ENCODE data around the gene SLC38A1.
"Not testable (repeated sequence)": the region's sequence is repeated elsewhere in the genome, so short reads cannot be mapped to it uniquely, and the experiment has no call there.

Gene SLC38A1

GRCh38 chr12:46268583-46269428, at the start of gene SLC38A1:
TSS of gene SLC38A1 (minus strand) at chr12:46269043. CDS start at chr12:46239800, 29,243 bp downstream.
- FAIRE-seq, result no peak

GRCh38 chr12:46318037-46318436, 49.2 kb upstream of the SLC38A1 start:
- FAIRE-seq, result no peak

GRCh38 chr12:46304070-46304469, 35.2 kb upstream of the SLC38A1 start:
- no peak for FAIRE-seq

GRCh38 chr12:46303039-46303666, 34.3 kb upstream of the SLC38A1 start:
- no peak for FAIRE-seq

- FAIRE-seq, result no peak
These were observed 32.1 kb upstream of the SLC38A1 start for GRCh38 chr12:46300910-46301309.

GRCh38 chr12:46299851-46300250, 31.0 kb upstream of the SLC38A1 start:
- FAIRE-seq, result no peak

GRCh38 chr12:46298261-46298660, 29.4 kb upstream of the SLC38A1 start:
- no peak for FAIRE-seq

GRCh38 chr12:46296822-46297221, 28.0 kb upstream of the SLC38A1 start:
- FAIRE-seq, result no peak

GRCh38 chr12:46292754-46293402, 24.0 kb upstream of the SLC38A1 start:
- FAIRE-seq, result no peak

- not testable (repeated sequence) for FAIRE-seq
These were observed 23.1 kb upstream of the SLC38A1 start for GRCh38 chr12:46291953-46292352.

- not testable (repeated sequence) for FAIRE-seq
These were observed 16.3 kb upstream of the SLC38A1 start for GRCh38 chr12:46285177-46285576.

GRCh38 chr12:46282829-46283228, 14.0 kb upstream of the SLC38A1 start:
- no peak for FAIRE-seq

- FAIRE-seq, result no peak
These were observed 7.9 kb upstream of the SLC38A1 start for GRCh38 chr12:46276756-46277155.

GRCh38 chr12:46271863-46272262, 3.0 kb upstream of the SLC38A1 start:
- no peak for FAIRE-seq

GRCh38 chr12:46269429-46270241, 792 bp upstream of the SLC38A1 start:
- no peak for FAIRE-seq

- FAIRE-seq, result no peak
These were observed 839 bp downstream of the SLC38A1 start for GRCh38 chr12:46267825-46268582.

- FAIRE-seq, result no peak
These were observed 1.3 kb downstream of the SLC38A1 start for GRCh38 chr12:46267575-46267824.

- no peak for FAIRE-seq
These were observed 1.8 kb downstream of the SLC38A1 start for GRCh38 chr12:46266869-46267574.

- no peak for FAIRE-seq
These were observed 2.5 kb downstream of the SLC38A1 start for GRCh38 chr12:46266382-46266791.

GRCh38 chr12:46265734-46266133, 3.1 kb downstream of the SLC38A1 start:
- FAIRE-seq, result no peak

- no peak for FAIRE-seq
These were observed 3.7 kb downstream of the SLC38A1 start for GRCh38 chr12:46265102-46265501.

GRCh38 chr12:46264057-46264456, 4.8 kb downstream of the SLC38A1 start:
- FAIRE-seq, result no peak
